Measurements from ENCODE around the gene PTP4A2.

DNA sequence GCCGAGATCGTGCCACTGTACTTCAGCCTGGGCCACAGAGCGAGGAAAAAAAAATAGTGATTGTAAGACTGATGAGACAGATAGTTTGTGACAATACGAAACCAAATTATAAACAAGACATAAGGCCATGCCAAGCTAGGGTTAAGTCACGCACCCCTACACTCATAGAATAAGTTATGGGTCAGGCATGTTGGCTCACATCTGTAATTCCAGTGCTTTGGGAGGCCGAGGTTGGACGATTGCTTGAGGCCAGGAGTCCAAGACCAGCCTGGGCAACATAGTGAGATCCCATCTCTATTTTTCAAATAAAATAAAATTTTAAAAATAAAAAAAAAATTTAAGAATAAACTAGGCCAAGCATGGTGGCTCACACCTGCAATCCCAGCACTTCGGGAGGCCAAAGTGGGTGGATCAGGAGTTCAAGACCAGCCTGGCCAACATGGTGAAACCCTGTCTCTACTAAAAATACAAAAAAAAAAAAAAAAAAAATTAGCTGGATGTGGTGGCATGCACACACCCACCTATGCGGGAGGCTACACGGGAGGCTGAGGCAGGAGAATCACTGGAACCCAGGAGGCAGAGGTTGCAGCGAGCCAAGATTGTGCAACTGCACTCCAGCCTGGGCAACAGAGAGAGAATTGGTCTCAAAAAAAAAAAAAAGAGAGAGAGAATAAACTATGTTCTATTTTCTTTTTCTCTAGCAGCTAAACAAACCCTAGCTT, 72.3 kb downstream of the PTP4A2 start:
- TF ChIP-seq CTCF (IDR thresholded peaks at IDR 0.05), result no peak
- TF ChIP-seq POLR2A (IDR thresholded peaks at IDR 0.05), result no peak

Data from lower leg skin (tissue), 3 donors.